Measurements from ENCODE around the gene TMEM120B.
"Not testable (repeated sequence)": the region's sequence is repeated elsewhere in the genome, so short reads cannot be mapped to it uniquely, and the experiment has no call there.

TMEM120B gene

GRCh38 chr12:121712461-121713256 is at the start of gene TMEM120B:
Gene TMEM120B, plus strand, starts transcription at chr12:121712752. Its CDS starts 144 bp downstream, at chr12:121712896.
- peaks cover 6 to 11% of the 10 kb centered on the region in 2 donors for H3K36me3 Mint-ChIP-seq
- DNase-seq (peak; percentile 74), ATAC-seq (replicated peaks) (peak; percentile 92 to 94)
- H3K4me3 Mint-ChIP-seq, result peak within 1 kb of the TSS; percentile 96 to 99
- peak within 1 kb of the TSS; percentile 98 for H3K27ac Mint-ChIP-seq
- no peaks in the 10 kb centered on the region for H3K27me3 Mint-ChIP-seq
- no peaks in the 10 kb centered on the region for H3K9me3 Mint-ChIP-seq
- H3K4me1 Mint-ChIP-seq, result peaks cover 17 to 40% of the 10 kb centered on the region in 2 donors

- Mint-ChIP-seq H3K9me3 (peaks cover 0 to 4% of the 10 kb centered on the region in 2 donors), H3K27ac (peak overlapping the region; percentile 97), H3K36me3 (peaks cover 11 to 26% of the 10 kb centered on the region in 2 donors), H3K4me1 (peaks cover 31 to 46% of the 10 kb centered on the region in 2 donors), H3K4me3 (peak overlapping the region; percentile 96 to 97), H3K27me3 (no peaks in the 10 kb centered on the region)
- DNase-seq (no peak), ATAC-seq (replicated peaks) (no peak)
Observed at GRCh38 chr12:121663610-121663929, 49.0 kb upstream of the TMEM120B start.

GRCh38 chr12:121666829-121667228 is 45.7 kb upstream of the TMEM120B start:
- not testable (repeated sequence) for H3K27ac Mint-ChIP-seq; DNase-seq; H3K27me3 Mint-ChIP-seq; ATAC-seq (replicated peaks); H3K9me3 Mint-ChIP-seq; H3K4me3 Mint-ChIP-seq
- Mint-ChIP-seq H3K36me3 (peaks cover 11 to 32% of the 10 kb centered on the region in 2 donors), H3K4me1 (peaks cover 23 to 40% of the 10 kb centered on the region in 2 donors)

- H3K27ac Mint-ChIP-seq, result no peak overlapping the region
- no peak overlapping the region for H3K4me3 Mint-ChIP-seq
- no peaks in the 10 kb centered on the region for H3K27me3 Mint-ChIP-seq
- no peak for DNase-seq
- peaks cover 28 to 54% of the 10 kb centered on the region in 2 donors for H3K4me1 Mint-ChIP-seq
- peaks cover 0 to 1% of the 10 kb centered on the region in 2 donors for H3K9me3 Mint-ChIP-seq
- ATAC-seq (replicated peaks), result no peak
- peaks cover 10 to 28% of the 10 kb centered on the region in 2 donors for H3K36me3 Mint-ChIP-seq
Observed at GRCh38 chr12:121668750-121669520, 43.6 kb upstream of the TMEM120B start.

GRCh38 chr12:121669521-121669900 is 43.0 kb upstream of the TMEM120B start, which contains the start of gene MORN3:
Gene MORN3, minus strand, starts transcription at chr12:121669654. Its CDS starts 171 bp downstream, at chr12:121669483.
- Mint-ChIP-seq H3K27ac (no peak within 1 kb of the TSS), H3K4me1 (peaks cover 22 to 51% of the 10 kb centered on the region in 2 donors), H3K9me3 (peaks cover 0 to under 1% of the 10 kb centered on the region in 2 donors), H3K27me3 (no peaks in the 10 kb centered on the region), H3K4me3 (no peak within 1 kb of the TSS), H3K36me3 (peaks cover 4 to 22% of the 10 kb centered on the region in 2 donors)
- no peak for ATAC-seq (replicated peaks)
- no peak for DNase-seq

- DNase-seq (no peak), ATAC-seq (replicated peaks) (no peak)
- no peaks in the 10 kb centered on the region for H3K9me3 Mint-ChIP-seq
- peaks cover 13 to 34% of the 10 kb centered on the region in 2 donors for H3K4me1 Mint-ChIP-seq
- no peaks in the 10 kb centered on the region for H3K27me3 Mint-ChIP-seq
- peaks cover 2 to 5% of the 10 kb centered on the region in 2 donors for H3K36me3 Mint-ChIP-seq
- peak overlapping the region; percentile 81 for H3K27ac Mint-ChIP-seq
- peak overlapping the region; percentile 84 to 88 for H3K4me3 Mint-ChIP-seq
Observed at GRCh38 chr12:121673013-121673511, 39.5 kb upstream of the TMEM120B start.

GRCh38 chr12:121676190-121676589 is 36.4 kb upstream of the TMEM120B start:
- no peak overlapping the region for H3K27ac Mint-ChIP-seq
- H3K4me1 Mint-ChIP-seq, result peaks cover 11 to 34% of the 10 kb centered on the region in 2 donors
- no peak overlapping the region for H3K4me3 Mint-ChIP-seq
- ATAC-seq (replicated peaks) (no peak), DNase-seq (no peak)
- no peaks in the 10 kb centered on the region for H3K36me3 Mint-ChIP-seq
- no peaks in the 10 kb centered on the region for H3K9me3 Mint-ChIP-seq
- no peaks in the 10 kb centered on the region for H3K27me3 Mint-ChIP-seq

- no peak overlapping the region for H3K4me3 Mint-ChIP-seq
- H3K27ac Mint-ChIP-seq, result no peak overlapping the region
- no peak for DNase-seq
- H3K9me3 Mint-ChIP-seq, result no peaks in the 10 kb centered on the region
- no peak for ATAC-seq (replicated peaks)
- peaks cover 3 to 19% of the 10 kb centered on the region in 2 donors for H3K4me1 Mint-ChIP-seq
- no peaks in the 10 kb centered on the region for H3K36me3 Mint-ChIP-seq
- no peaks in the 10 kb centered on the region for H3K27me3 Mint-ChIP-seq
Observed at GRCh38 chr12:121678305-121678704, 34.2 kb upstream of the TMEM120B start.

- Mint-ChIP-seq H3K27ac (peak overlapping the region; percentile 73), H3K27me3 (no peaks in the 10 kb centered on the region), H3K4me3 (no peak overlapping the region), H3K9me3 (no peaks in the 10 kb centered on the region), H3K36me3 (no peaks in the 10 kb centered on the region), H3K4me1 (peaks cover 2 to 14% of the 10 kb centered on the region in 2 donors)
- ATAC-seq (replicated peaks) (no peak), DNase-seq (no peak)
Observed at GRCh38 chr12:121678716-121679300, 33.7 kb upstream of the TMEM120B start.

- DNase-seq; ATAC-seq (replicated peaks); H3K9me3 Mint-ChIP-seq; H3K27ac Mint-ChIP-seq; H3K4me1 Mint-ChIP-seq; H3K36me3 Mint-ChIP-seq; H3K27me3 Mint-ChIP-seq; H3K4me3 Mint-ChIP-seq: not testable (repeated sequence)
Observed at GRCh38 chr12:121679661-121680197, 32.8 kb upstream of the TMEM120B start.

GRCh38 chr12:121688966-121689365 is 23.6 kb upstream of the TMEM120B start:
- no peak for DNase-seq
- Mint-ChIP-seq H3K27me3 (no peaks in the 10 kb centered on the region), H3K27ac (peak overlapping the region; percentile 37), H3K9me3 (peaks cover 0 to 1% of the 10 kb centered on the region in 2 donors), H3K4me1 (peaks cover 6 to 28% of the 10 kb centered on the region in 2 donors), H3K4me3 (no peak overlapping the region), H3K36me3 (no peaks in the 10 kb centered on the region)
- ATAC-seq (replicated peaks), result no peak

GRCh38 chr12:121689430-121689829 is 23.1 kb upstream of the TMEM120B start:
- no peak for ATAC-seq (replicated peaks)
- peaks cover 6 to 28% of the 10 kb centered on the region in 2 donors for H3K4me1 Mint-ChIP-seq
- no peaks in the 10 kb centered on the region for H3K27me3 Mint-ChIP-seq
- H3K36me3 Mint-ChIP-seq, result no peaks in the 10 kb centered on the region
- no peak overlapping the region for H3K27ac Mint-ChIP-seq
- H3K9me3 Mint-ChIP-seq, result peaks cover 0 to 1% of the 10 kb centered on the region in 2 donors
- no peak for DNase-seq
- H3K4me3 Mint-ChIP-seq, result no peak overlapping the region

- peaks cover 0 to 11% of the 10 kb centered on the region in 2 donors for H3K4me1 Mint-ChIP-seq
- H3K4me3 Mint-ChIP-seq; H3K27ac Mint-ChIP-seq; H3K27me3 Mint-ChIP-seq; H3K9me3 Mint-ChIP-seq; DNase-seq; H3K36me3 Mint-ChIP-seq; ATAC-seq (replicated peaks): not testable (repeated sequence)
Observed at GRCh38 chr12:121692744-121693143, 19.8 kb upstream of the TMEM120B start.

- no peaks in the 10 kb centered on the region for H3K36me3 Mint-ChIP-seq
Observed at GRCh38 chr12:121693155-121693687, 19.3 kb upstream of the TMEM120B start.

More at GRCh38 chr12:121693155-121693687, 19.3 kb upstream of the TMEM120B start:
- Mint-ChIP-seq H3K4me3 (no peak overlapping the region), H3K27me3 (no peaks in the 10 kb centered on the region), H3K27ac (no peak overlapping the region), H3K4me1 (peaks cover 0 to 9% of the 10 kb centered on the region in 2 donors), H3K9me3 (no peaks in the 10 kb centered on the region)
- no peak for ATAC-seq (replicated peaks)
- DNase-seq, result no peak
